GM12878 (cell line): ENCODE data around the gene SPR. TPM values are rescaled to one million over a fixed set of nuclear protein-coding genes. Genes with fewer than 3 reads are reported as not detected.
A peak's percentile ranks its signal among the peaks of the same experiment; 100 is the strongest.

ENCODE experiments used
- ATAC-seq: fragments of 200-7000 bp; cut with Tn5 transposase; 3 replicates; pipeline ENCODE4 v1.9.1; 2020; ENCODE audit warnings: mild to moderate bottlenecking, moderate library complexity
- BruUV-seq: library from RNA; stranded (reverse); fragments of 400-500 nt; replicated peaks from 2 replicates; lab custom pipeline; 2021; lab: Mats Ljungman, UMichigan
- CTCF ChIA-PET: fragments of 300-600 bp; sonication (Branson Sonifier 250); formaldehyde crosslinking; extraction: SDS; loops from one replicate; lab custom pipeline; 2021; ENCODE audit warnings: inconsistent platforms; lab: Yijun Ruan, JAX
- POLR2A ChIA-PET: fragments of 350-600 bp; formaldehyde crosslinking; extraction: SDS; loops from one replicate; lab custom pipeline; 2021; ENCODE audit warnings: inconsistent platforms; lab: Charles Lee
- RAD21 ChIA-PET: fragments of 300-600 bp; sonication (Branson Sonifier 250); formaldehyde crosslinking; loops from one replicate; lab custom pipeline; 2023; ENCODE audit warnings: antibody characterized with exemption; ENCODE audit not compliant: unreplicated experiment; lab: Charles Lee
- SMC1A ChIA-PET: fragments of 300-600 bp; sonication (Branson Sonifier 250); formaldehyde crosslinking; loops from one replicate; lab custom pipeline; 2023; ENCODE audit not compliant: unreplicated experiment, uncharacterized antibody; lab: Charles Lee
- DNase-seq: peaks from one replicate; pipeline ENCODE4 v3.0.0-alpha.2; 2011; ENCODE audit warnings: low read depth, low spot score
- FAIRE-seq: peaks from 3 replicates; lab custom pipeline; 2011; peaks lifted over from hg19 to GRCh38; lab: Jason Lieb, UNC
- H2AFZ ChIP-seq: 2 replicates; pipeline ENCODE4 v1.6.0; 2011; ENCODE audit warnings: low read depth, low read length, control low read depth; ENCODE audit not compliant: control insufficient read depth
- H3K27ac ChIP-seq: 2 replicates; pipeline ENCODE4 v1.5.1; 2011; ENCODE audit warnings: control low read depth; ENCODE audit not compliant: control insufficient read depth, insufficient read depth
- H3K27me3 ChIP-seq, 2 experiments: replicated peaks in 1 of 2; 2 replicates each; pipeline versions ENCODE4 v1.6.0 to v1.6.1; 2011; ENCODE audit warnings: low read length in 1 of 2; ENCODE audit not compliant: control insufficient read depth in 2 of 2, insufficient read depth in 2 of 2
- H3K36me3 ChIP-seq, 2 experiments: 2 replicates each; pipeline ENCODE4 v1.5.1; 2011; ENCODE audit warnings: low read length in 1 of 2; ENCODE audit not compliant: control insufficient read depth in 2 of 2, insufficient read depth in 2 of 2
- H3K4me1 ChIP-seq: 2 replicates; pipeline ENCODE4 v1.6.1; 2011; ENCODE audit warnings: mild to moderate bottlenecking, low read length, moderate library complexity, mixed read lengths; ENCODE audit not compliant: control insufficient read depth, insufficient read depth
- H3K4me2 ChIP-seq: 2 replicates; pipeline ENCODE4 v1.6.0; 2011; ENCODE audit warnings: control low read depth; ENCODE audit not compliant: control insufficient read depth, insufficient read depth
- H3K4me3 ChIP-seq: fragments of 200-600 bp; sonication (generic); 2 replicates; pipeline ENCODE4 v1.5.1; 2016
- H3K79me2 ChIP-seq: 2 replicates; pipeline ENCODE4 v1.6.0; 2011; ENCODE audit warnings: low read length; ENCODE audit not compliant: control insufficient read depth, insufficient read depth
- H3K9ac ChIP-seq: 2 replicates; pipeline ENCODE4 v1.8.0; 2011; ENCODE audit warnings: low read length, control low read depth, mixed read lengths; ENCODE audit not compliant: control insufficient read depth, insufficient read depth
- H3K9me3 ChIP-seq: replicated peaks from 3 replicates; pipeline ENCODE4 v1.5.1; 2011; ENCODE audit warnings: mild to moderate bottlenecking, low read length; ENCODE audit not compliant: control insufficient read depth, insufficient read depth
- H4K20me1 ChIP-seq: 2 replicates; pipeline ENCODE4 v1.6.0; 2011; ENCODE audit not compliant: control insufficient read depth, insufficient read depth
- CHD4 ChIP-seq: fragments of 200-600 bp; sonication (generic); IDR thresholded peaks from 2 replicates; pipeline ENCODE4 v1.6.1; 2016; ENCODE audit warnings: mild to moderate bottlenecking
- CTCF ChIP-seq, 3 experiments: IDR thresholded peaks in 2 of 3; conservative IDR thresholded peaks in 1 of 3; 2 replicates each; pipeline ENCODE4 v1.5.1; 2011; ENCODE audit warnings: low read depth in 3 of 3, low read length in 3 of 3, mild to moderate bottlenecking in 3 of 3, control low read depth in 2 of 3, moderate library complexity in 2 of 3, inconsistent platforms in 1 of 3, mixed read lengths in 1 of 3; ENCODE audit not compliant: control insufficient read depth in 2 of 3, insufficient read depth in 1 of 3; ENCODE audit errors: extremely low read depth in 1 of 3
- EED ChIP-seq: sonication (generic); IDR thresholded peaks from 2 replicates; pipeline ENCODE4 v1.6.1; 2016; ENCODE audit warnings: antibody characterized with exemption, low read depth
- EP300 ChIP-seq, 2 experiments: fragments of 150-350 bp in 1 of 2; IDR thresholded peaks; 2 replicates each; pipeline ENCODE4 v1.6.1; 2011 to 2012; ENCODE audit warnings: low read depth in 2 of 2, low read length in 2 of 2, borderline replicate concordance in 1 of 2, improper control_type of control experiment in 1 of 2, inconsistent platforms in 1 of 2; ENCODE audit not compliant: control insufficient read depth in 1 of 2
- MYC ChIP-seq: IDR thresholded peaks from 2 replicates; pipeline ENCODE4 v1.6.1; 2011; ENCODE audit warnings: mild to moderate bottlenecking, low read length, moderate library complexity, inconsistent platforms; ENCODE audit not compliant: insufficient read depth, insufficient replicate concordance, insufficient read length, severe bottlenecking
- NR2F1 ChIP-seq: fragments of 450-650 bp; conservative IDR thresholded peaks from 2 replicates; pipeline ENCODE4 v1.6.1; 2017; ENCODE audit warnings: mild to moderate bottlenecking
- SREBF2 ChIP-seq: IDR thresholded peaks from 2 replicates; pipeline ENCODE4 v1.6.1; 2012; ENCODE audit warnings: mild to moderate bottlenecking, low read length
- STAT3 ChIP-seq: IDR thresholded peaks from 2 replicates; pipeline ENCODE4 v1.6.1; 2011; ENCODE audit warnings: low read depth, low read length, improper control_type of control experiment
- YBX1 ChIP-seq: fragments of 450-650 bp; IDR thresholded peaks from 2 replicates; pipeline ENCODE4 v1.6.1; 2016; ENCODE audit warnings: antibody characterized with exemption
- ZBTB40 ChIP-seq: fragments of 450-650 bp; IDR thresholded peaks from 2 replicates; pipeline ENCODE4 v1.6.1; 2016; ENCODE audit warnings: mild to moderate bottlenecking, moderate library complexity, borderline replicate concordance
- WGBS: methylation state at CpG from one replicate; pipeline ENCODE4 v1.1.6; 2016; ENCODE audit warnings: low lambda C conversion rate; ENCODE audit not compliant: insufficient replicate concordance, insufficient coverage; ENCODE audit errors: missing lambda C conversion rate; 5-methylcytosine and 5-hydroxymethylcytosine counted together
- in situ Hi-C: fragments of 300-500 bp; cut with MboI; formaldehyde crosslinking; loops from 9 replicates; pipeline ENCODE4 v1.14.3; 2018; ENCODE audit warnings: mixed read lengths
- intact Hi-C: fragments of 100-400 bp; cut with micrococcal nuclease; formaldehyde crosslinking; loops from one replicate; pipeline ENCODE4 v1.14.2; 2022; ENCODE audit not compliant: unreplicated experiment
- polyA plus RNA-seq, 11 experiments: library from polyadenylated mRNA; depleted of rRNA in 4 of 11; unstranded in 6 of 11; stranded (reverse) in 5 of 11; fragments of >200 nt; fragmentation: Nextera tagmentation in 4 of 11; fragmentation: Illumina TruSeq in 1 of 11; extraction: Ambion mirVana in 4 of 11; extraction: Trizol in 1 of 11; gene quantifications; 1 replicate in 1 of 11; 2 replicates in 10 of 11; pipeline versions ENCODE4 v1.2.1 to v1.2.3, GENCODE V29; 2011 to 2016; ENCODE audit warnings: inconsistent platforms in 2 of 11, missing spikeins in 2 of 11, low read depth in 1 of 11
- total RNA-seq, 4 experiments: library from RNA; depleted of rRNA in 3 of 4; stranded (reverse); fragments of >200 nt in 3 of 4; fragmentation: Illumina TruSeq in 1 of 4; extraction: Trizol in 1 of 4; gene quantifications; 2 replicates each; pipeline versions ENCODE4 v1.2.1 to v1.2.3, GENCODE V29; 2013 to 2021
- TF ChIP-seq, protein P1 (sequence below): fragments of 450-650 bp; IDR thresholded peaks from 2 replicates; pipeline ENCODE4 v1.6.1; 2017; ENCODE audit warnings: mild to moderate bottlenecking, moderate library complexity

The SPR gene
- total and polyA plus RNA-seq, 10 of the 15 experiments (the other 5 are each of a cell fraction or from before 2014, with no cell fraction given) = 0.68 to 7.8 (median 2.5) TPM

- intact Hi-C loops = loop anchor here (1.0 kb wide), 1 partner anchor 117 kb away; no protein-coding TSS in a partner anchor
- Histone ChIP-seq H3K4me2 (peak overlapping the region; percentile 98), H3K9me3 (no peaks in the 10 kb centered on the region), H4K20me1 (no peaks in the 10 kb centered on the region), H3K27ac (no peak overlapping the region), H3K4me1 (peaks cover under 1% of the 10 kb centered on the region), H3K27me3 (peaks cover 2 to 10% of the 10 kb centered on the region in 2 experiments; a peak in 2 of 4 replicates), H3K79me2 (no peaks in the 10 kb centered on the region), H3K9ac (peak overlapping the region; percentile 50; the same call in 1 of the 2 replicates), H2AFZ (peak overlapping the region; percentile 84), H3K4me3 (peak overlapping the region; percentile 75), H3K36me3 (no peaks in the 10 kb centered on the region)
- POLR2A ChIA-PET = interaction anchor here (1.1 kb wide), 1 partner anchor 27 kb away, joined by 6 read pairs; no protein-coding TSS in a partner anchor
- 7% methylated on average over 21 of the region's 21 CpGs for WGBS
- ATAC-seq = peak; percentile 68
- SMC1A ChIA-PET = interaction anchor here (0.8 to 2.1 kb wide), 3 partner anchors 24 to 290 kb away, joined by 3 to 8 read pairs (median 4); no protein-coding TSS in a partner anchor
- in situ Hi-C loops = no loop called here
- no peak for DNase-seq
- FAIRE-seq = peak; percentile 44
- BruUV-seq = no TSS peak
- RAD21 ChIA-PET = interaction anchor here (0.8 to 1.5 kb wide), 2 partner anchors 24 to 86 kb away, joined by 3 to 7 read pairs; no protein-coding TSS in a partner anchor
- CTCF ChIA-PET = interaction anchor here (0.6 to 14.3 kb wide), 26 partner anchors 10 to 183 kb away, joined by 3 to 437 read pairs (median 4); partner anchors contain the start of genes EMX1 and SFXN5
- TF ChIP-seq, protein P1, sequence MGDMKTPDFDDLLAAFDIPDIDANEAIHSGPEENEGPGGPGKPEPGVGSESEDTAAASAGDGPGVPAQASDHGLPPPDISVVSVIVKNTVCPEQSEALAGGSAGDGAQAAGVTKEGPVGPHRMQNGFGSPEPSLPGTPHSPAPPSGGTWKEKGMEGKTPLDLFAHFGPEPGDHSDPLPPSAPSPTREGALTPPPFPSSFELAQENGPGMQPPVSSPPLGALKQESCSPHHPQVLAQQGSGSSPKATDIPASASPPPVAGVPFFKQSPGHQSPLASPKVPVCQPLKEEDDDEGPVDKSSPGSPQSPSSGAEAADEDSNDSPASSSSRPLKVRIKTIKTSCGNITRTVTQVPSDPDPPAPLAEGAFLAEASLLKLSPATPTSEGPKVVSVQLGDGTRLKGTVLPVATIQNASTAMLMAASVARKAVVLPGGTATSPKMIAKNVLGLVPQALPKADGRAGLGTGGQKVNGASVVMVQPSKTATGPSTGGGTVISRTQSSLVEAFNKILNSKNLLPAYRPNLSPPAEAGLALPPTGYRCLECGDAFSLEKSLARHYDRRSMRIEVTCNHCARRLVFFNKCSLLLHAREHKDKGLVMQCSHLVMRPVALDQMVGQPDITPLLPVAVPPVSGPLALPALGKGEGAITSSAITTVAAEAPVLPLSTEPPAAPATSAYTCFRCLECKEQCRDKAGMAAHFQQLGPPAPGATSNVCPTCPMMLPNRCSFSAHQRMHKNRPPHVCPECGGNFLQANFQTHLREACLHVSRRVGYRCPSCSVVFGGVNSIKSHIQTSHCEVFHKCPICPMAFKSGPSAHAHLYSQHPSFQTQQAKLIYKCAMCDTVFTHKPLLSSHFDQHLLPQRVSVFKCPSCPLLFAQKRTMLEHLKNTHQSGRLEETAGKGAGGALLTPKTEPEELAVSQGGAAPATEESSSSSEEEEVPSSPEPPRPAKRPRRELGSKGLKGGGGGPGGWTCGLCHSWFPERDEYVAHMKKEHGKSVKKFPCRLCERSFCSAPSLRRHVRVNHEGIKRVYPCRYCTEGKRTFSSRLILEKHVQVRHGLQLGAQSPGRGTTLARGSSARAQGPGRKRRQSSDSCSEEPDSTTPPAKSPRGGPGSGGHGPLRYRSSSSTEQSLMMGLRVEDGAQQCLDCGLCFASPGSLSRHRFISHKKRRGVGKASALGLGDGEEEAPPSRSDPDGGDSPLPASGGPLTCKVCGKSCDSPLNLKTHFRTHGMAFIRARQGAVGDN = no peak
- TF ChIP-seq CTCF (IDR thresholded peaks at IDR 0.05 in 2 of 3, conservative IDR thresholded peaks at IDR 0.05 in 1 of 3; ENCODE audit: control insufficient read depth in 2 of 3, extremely low read depth in 1 of 3, insufficient read depth in 1 of 3, low read depth in 3 of 3, low read length in 3 of 3) (peak; percentile 82 to 95 (median 93)), SREBF2 (no peak), STAT3 (no peak), EED (peak; percentile 54), CHD4 (no peak), MYC (no peak), EP300 (IDR thresholded peaks at IDR 0.05; ENCODE audit: borderline replicate concordance in 1 of 2, control insufficient read depth in 1 of 2, low read depth in 2 of 2, low read length in 2 of 2) (no peak), ZBTB40 (no peak), YBX1 (no peak), NR2F1 (peak; percentile 64; the same call in 1 of the 2 replicates)
Observed at GRCh38 chr2:72887740-72888437, 681 bp downstream of the SPR start.
